NOMO-1 treated with DMSO at 0.1 percent for 48 hours (cell line): Measurements from ENCODE around the gene RET.

Source experiments
- DNase-seq: peaks from one replicate; lab custom pipeline; 2025; ENCODE audit not compliant: unreplicated experiment; lab: John Stamatoyannopoulos, UW

Gene RET

GRCh38 chr10:43076876-43077420, at the start of gene RET:
RET (plus strand) TSS chr10:43077069; CDS start chr10:43077259, 190 bp downstream.
- DNase-seq, result peak; percentile 54

- DNase-seq, result no peak
Observed at GRCh38 chr10:43027331-43027955, 49.4 kb upstream of the RET start.

GRCh38 chr10:43028143-43028542, 48.7 kb upstream of the RET start:
- DNase-seq, result no peak

GRCh38 chr10:43029043-43029442, 47.8 kb upstream of the RET start:
- no peak for DNase-seq

GRCh38 chr10:43032613-43033012, 44.3 kb upstream of the RET start:
- DNase-seq, result no peak

GRCh38 chr10:43035800-43036199, 41.1 kb upstream of the RET start:
- DNase-seq, result peak; percentile 5

- DNase-seq, result no peak
Observed at GRCh38 chr10:43036481-43037428, 40.1 kb upstream of the RET start.

GRCh38 chr10:43037440-43037839, 39.4 kb upstream of the RET start:
- DNase-seq, result no peak

- no peak for DNase-seq
Observed at GRCh38 chr10:43037942-43038782, 38.7 kb upstream of the RET start.

GRCh38 chr10:43038783-43039623, 37.9 kb upstream of the RET start:
- no peak for DNase-seq

- no peak for DNase-seq
Observed at GRCh38 chr10:43039624-43040481, 37.0 kb upstream of the RET start.

GRCh38 chr10:43040482-43041256, 36.2 kb upstream of the RET start:
- DNase-seq, result no peak

GRCh38 chr10:43041422-43042342, 35.2 kb upstream of the RET start:
- DNase-seq, result no peak

GRCh38 chr10:43042503-43043341, 34.1 kb upstream of the RET start:
- peak; percentile 5 for DNase-seq

- DNase-seq, result no peak
Observed at GRCh38 chr10:43043342-43043772, 33.5 kb upstream of the RET start.

GRCh38 chr10:43043773-43044447, 33.0 kb upstream of the RET start:
- DNase-seq, result no peak
